Psoas muscle (tissue), 8 donors: Measurements from ENCODE around the gene MED13L. TPM values are rescaled to one million over a fixed set of nuclear protein-coding genes. Genes with fewer than 3 reads are reported as not detected.

Experiments
- ATAC-seq, 4 donors: fragments of 200-7000 bp; cut with Tn5 transposase; one replicate each; pipeline ENCODE4 v1.9.1; 2020; ENCODE audit warnings: moderate library complexity in 3 of 4, mild to moderate bottlenecking in 2 of 4
- DNase-seq, 2 donors: peaks; one replicate each; pipeline ENCODE4 v3.0.0-alpha.2; 2020
- H3K27ac ChIP-seq: fragments of 200-600 bp; one replicate; pipeline ENCODE4 v1.8.0; 2022
- H3K27me3 ChIP-seq, 3 donors: fragments of 200-600 bp in 1 of 3; one replicate each; pipeline versions ENCODE4 v1.6.1 to v1.8.0; 2013 to 2022; ENCODE audit warnings: low read length in 2 of 3, mild to moderate bottlenecking in 2 of 3, moderate library complexity in 1 of 3; ENCODE audit not compliant: insufficient read depth in 3 of 3
- H3K36me3 ChIP-seq, 2 donors: fragments of 200-600 bp in 1 of 2; one replicate each; pipeline versions ENCODE4 v1.6.1 to v1.8.0; 2013 to 2022; ENCODE audit warnings: low read depth in 1 of 2, mild to moderate bottlenecking in 1 of 2, moderate library complexity in 1 of 2; ENCODE audit not compliant: insufficient read depth in 1 of 2
- H3K4me1 ChIP-seq: fragments of 200-600 bp; one replicate; pipeline ENCODE4 v1.8.0; 2022
- H3K4me3 ChIP-seq: fragments of 200-600 bp; one replicate; pipeline ENCODE4 v1.8.0; 2022; ENCODE audit warnings: mild to moderate bottlenecking
- H3K9me3 ChIP-seq: fragments of 200-600 bp; one replicate; pipeline ENCODE4 v1.8.0; 2022
- CTCF ChIP-seq: fragments of 200-600 bp; IDR thresholded peaks from one replicate; pipeline ENCODE4 v1.8.0; 2022; ENCODE audit warnings: antibody characterized with exemption
- WGBS, 3 donors: extraction: QIAGEN DNeasy Blood & Tissue Kit; methylation state at CpG; one replicate each; pipeline versions ENCODE4 v1.1.6 to v1.1.7; 2013; 5-methylcytosine and 5-hydroxymethylcytosine counted together
- intact Hi-C, 2 donors: fragments of 100-400 bp; cut with DNase I; formaldehyde crosslinking; loops; one replicate each; pipeline versions ENCODE4 v1.11.0 to v1.14.2; 2022
- polyA plus RNA-seq, 3 donors: library from polyadenylated mRNA; stranded (reverse); fragments of 200-250 nt; gene quantifications; one replicate each; pipeline ENCODE4 v1.2.3, GENCODE V29; 2013
- total RNA-seq, 4 donors: library from RNA; stranded (reverse); fragmentation: NEBNext Ultra II Directional in 2 of 4; extraction: Animal tissue kit (Norgen Biotek cat#: 25700) in 2 of 4; gene quantifications; one replicate each; pipeline versions ENCODE4 v1.2.1 to v1.2.4, GENCODE V29; 2021 to 2023
- donor health status: healthy with polysubstance abuse.
- donor health status: DM: no; HTN: no; CAD: no; lungs with moderate emphysema.
- donor health status: Bipolar disorder and iron deficiency.
- donor health status: healthy.
- donor health status: DM: yes; HTN: yes; CAD: no.
- donor health status: DM: no; HTN: no; CAD: no.
- donor health status: DM: no; HTN: no; CAD: no.
- donor health status: DM: yes; HTN: yes; CAD: no.

MED13L gene
- total and polyA plus RNA-seq, 7 donors = 8.9 to 90.5 (median 72.5) TPM

GRCh38 chr12:116087962-116088361 lies 189.5 kb downstream of the MED13L start:
- Histone ChIP-seq H3K4me1 (peaks cover 39% of the 10 kb centered on the region), H3K27me3 (no peaks in the 10 kb centered on the region), H3K36me3 (no peaks in the 10 kb centered on the region), H3K4me3 (no peak overlapping the region), H3K9me3 (no peaks in the 10 kb centered on the region), H3K27ac (no peak overlapping the region)
- ATAC-seq = no peak
- TF ChIP-seq CTCF = no peak
- WGBS, 3 donors = 12 to 17% (median 16%) methylated on average over 1 of the region's 1 CpG
- intact Hi-C loops = no loop called here
- DNase-seq = no peak

GRCh38 chr12:116087399-116087798 lies 190.1 kb downstream of the MED13L start:
- ATAC-seq (no peak), DNase-seq (no peak)
- Histone ChIP-seq H3K36me3 (no peaks in the 10 kb centered on the region), H3K4me3 (no peak overlapping the region), H3K9me3 (no peaks in the 10 kb centered on the region), H3K4me1 (peaks cover 36% of the 10 kb centered on the region), H3K27me3 (no peaks in the 10 kb centered on the region), H3K27ac (no peak overlapping the region)
- intact Hi-C loops = no loop called here
- TF ChIP-seq CTCF = no peak
- 41 to 61% (median 54%) methylated on average over 3 of the region's 3 CpGs for WGBS, 3 donors

GRCh38 chr12:116080415-116080814 lies 197.1 kb downstream of the MED13L start:
- no peaks in the 10 kb centered on the region for H3K9me3 ChIP-seq
- no peak for ATAC-seq

GRCh38 chr12:116078396-116078795 lies 199.1 kb downstream of the MED13L start:
- Histone ChIP-seq H3K9me3 (no peaks in the 10 kb centered on the region), H3K4me1 (peaks cover 11% of the 10 kb centered on the region), H3K4me3 (no peak overlapping the region), H3K27ac (no peak overlapping the region), H3K36me3 (no peaks in the 10 kb centered on the region), H3K27me3 (no peaks in the 10 kb centered on the region)
- intact Hi-C loops = no loop called here
- WGBS, 3 donors = 97 to 100% (median 99%) methylated on average over 1 of the region's 1 CpG
- TF ChIP-seq CTCF = no peak
- ATAC-seq (no peak), DNase-seq (no peak)

More at GRCh38 chr12:116080415-116080814, 197.1 kb downstream of the MED13L start:
- no peak for TF ChIP-seq CTCF
- 91 to 96% (median 93%) methylated on average over 3 of the region's 3 CpGs for whole genome bisulfite sequencing, 3 donors
- Histone ChIP-seq H3K36me3 (no peaks in the 10 kb centered on the region), H3K4me3 (no peak overlapping the region), H3K4me1 (peaks cover 16% of the 10 kb centered on the region), H3K27ac (no peak overlapping the region), H3K27me3 (no peaks in the 10 kb centered on the region)
- intact Hi-C loops = no loop called here
- no peak for DNase-seq

GRCh38 chr12:116077431-116077830 lies 200.1 kb downstream of the MED13L start:
- intact Hi-C loops = no loop called here
- DNase-seq (no peak), ATAC-seq (no peak)
- H3K27me3 ChIP-seq = no peaks in the 10 kb centered on the region
- no peak for TF ChIP-seq CTCF
- no peaks in the 10 kb centered on the region for H3K9me3 ChIP-seq
- no peak overlapping the region for H3K27ac ChIP-seq
- peaks cover 17% of the 10 kb centered on the region for H3K4me1 ChIP-seq
- no peaks in the 10 kb centered on the region for H3K36me3 ChIP-seq
- H3K4me3 ChIP-seq = no peak overlapping the region
